ENCODE measurements around the gene TNFRSF4.
"Not testable (repeated sequence)": the region's sequence is repeated elsewhere in the genome, so short reads cannot be mapped to it uniquely, and the experiment has no call there.

The TNFRSF4 gene

GRCh38 chr1:1182491-1183220, 31.3 kb downstream of the TNFRSF4 start:
- no peak for DNase-seq (ENCODE audit: low read depth in 2 of 2)

- no peak for DNase-seq (ENCODE audit: low read depth in 2 of 2)
Observed at GRCh38 chr1:1181938-1182410, 32.0 kb downstream of the TNFRSF4 start.

- DNase-seq (ENCODE audit: low read depth in 2 of 2): no peak
Observed at GRCh38 chr1:1181129-1181937, 32.6 kb downstream of the TNFRSF4 start.

GRCh38 chr1:1179983-1180861, 33.7 kb downstream of the TNFRSF4 start:
- no peak for DNase-seq (ENCODE audit: low read depth in 2 of 2)

GRCh38 chr1:1179346-1179982, 34.5 kb downstream of the TNFRSF4 start:
- DNase-seq (ENCODE audit: low read depth in 2 of 2): no peak

GRCh38 chr1:1178794-1179331, 35.1 kb downstream of the TNFRSF4 start:
- no peak for DNase-seq (ENCODE audit: low read depth in 2 of 2)

GRCh38 chr1:1177452-1178206, 36.3 kb downstream of the TNFRSF4 start:
- no peak for DNase-seq (ENCODE audit: low read depth in 2 of 2)

- no peak for DNase-seq (ENCODE audit: low read depth in 2 of 2)
Observed at GRCh38 chr1:1176931-1177330, 37.0 kb downstream of the TNFRSF4 start.

- DNase-seq (ENCODE audit: low read depth in 2 of 2): not testable (repeated sequence)
Observed at GRCh38 chr1:1176063-1176761, 37.7 kb downstream of the TNFRSF4 start.

- no peak for DNase-seq (ENCODE audit: low read depth in 2 of 2)
Observed at GRCh38 chr1:1175221-1176062, 38.5 kb downstream of the TNFRSF4 start.

- DNase-seq (ENCODE audit: low read depth in 2 of 2): peak in 1 of 2 donors; percentile 26
Observed at GRCh38 chr1:1173793-1174415, 40.0 kb downstream of the TNFRSF4 start, which contains the start of gene TTLL10. Gene TTLL10, plus strand, starts transcription at chr1:1173880. Its CDS starts 5,336 bp downstream, at chr1:1179216.

GRCh38 chr1:1173061-1173792, 40.7 kb downstream of the TNFRSF4 start:
- DNase-seq (ENCODE audit: low read depth in 2 of 2): no peak

GRCh38 chr1:1171546-1172340, 42.2 kb downstream of the TNFRSF4 start:
- DNase-seq (ENCODE audit: low read depth in 2 of 2): peak; percentile 12 to 26

GRCh38 chr1:1171161-1171545, 42.8 kb downstream of the TNFRSF4 start:
- DNase-seq (ENCODE audit: low read depth in 2 of 2): no peak

- no peak for DNase-seq (ENCODE audit: low read depth in 2 of 2)
Observed at GRCh38 chr1:1170215-1171091, 43.5 kb downstream of the TNFRSF4 start.
